NOMO-1 treated with DMSO at 0.1 percent for 48 hours (cell line): ENCODE measurements around the gene CRISPLD2.

Source experiments
- DNase-seq: peaks from one replicate; lab custom pipeline; 2025; ENCODE audit not compliant: unreplicated experiment; lab: John Stamatoyannopoulos, UW

CRISPLD2 gene

DNA sequence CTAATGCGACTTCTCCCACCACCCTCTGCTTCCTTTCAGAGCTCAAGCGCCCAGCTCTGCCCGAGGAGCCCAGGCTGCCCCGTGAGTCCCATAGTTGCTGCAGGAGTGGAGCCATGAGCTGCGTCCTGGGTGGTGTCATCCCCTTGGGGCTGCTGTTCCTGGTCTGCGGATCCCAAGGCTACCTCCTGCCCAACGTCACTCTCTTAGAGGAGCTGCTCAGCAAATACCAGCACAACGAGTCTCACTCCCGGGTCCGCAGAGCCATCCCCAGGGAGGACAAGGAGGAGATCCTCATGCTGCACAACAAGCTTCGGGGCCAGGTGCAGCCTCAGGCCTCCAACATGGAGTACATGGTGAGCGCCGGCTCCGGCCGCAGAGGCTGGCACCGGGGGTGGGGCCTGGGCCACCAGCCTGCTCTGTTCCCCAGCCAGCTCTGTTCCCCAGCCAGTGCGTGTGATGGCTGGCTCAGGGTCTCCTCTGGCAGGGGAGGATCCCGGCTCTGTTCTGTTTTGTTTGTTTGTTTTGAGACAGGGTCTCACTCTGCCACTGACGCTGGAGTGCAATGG lies 18.7 kb downstream of the CRISPLD2 start:
- no peak for DNase-seq

DNA sequence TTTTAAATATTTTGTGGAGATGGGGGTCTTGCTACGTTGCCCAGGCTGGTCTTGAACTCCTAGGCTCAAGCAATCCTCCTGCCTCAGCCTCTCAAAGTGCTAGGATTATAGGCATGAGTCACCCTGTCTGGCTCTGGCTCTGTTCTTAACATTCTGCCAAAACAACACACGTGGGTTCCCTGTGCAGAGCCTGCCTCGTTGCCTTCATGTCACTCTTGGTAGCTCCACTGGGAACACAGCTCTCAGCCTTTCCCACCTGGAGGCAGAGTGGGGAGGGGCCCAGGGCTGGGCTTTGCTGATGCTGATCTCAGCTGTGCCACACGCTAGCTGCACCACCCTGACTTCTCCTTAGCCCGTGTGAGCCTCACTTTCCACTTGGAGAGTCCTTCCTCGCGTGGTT lies 19.3 kb downstream of the CRISPLD2 start:
- DNase-seq, result no peak

DNA sequence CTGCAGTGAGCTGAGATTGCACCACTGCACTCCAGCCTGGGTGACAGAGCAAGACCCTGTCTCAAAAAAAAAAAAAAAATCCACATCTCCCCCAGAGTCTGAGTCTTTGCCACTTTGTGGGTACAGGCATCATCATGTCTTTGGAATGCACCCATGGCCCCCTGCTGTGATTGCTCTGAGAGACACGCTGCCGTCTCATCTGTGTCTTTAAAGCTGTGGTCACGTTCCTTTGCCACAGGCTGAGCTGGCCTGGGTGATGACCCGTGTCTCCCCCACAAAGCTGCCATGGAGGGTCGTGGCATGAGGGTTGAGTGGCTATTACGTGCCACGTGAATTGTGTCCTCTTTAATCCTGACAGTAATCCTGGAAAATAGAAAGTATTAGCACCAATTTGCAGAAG lies 20.2 kb downstream of the CRISPLD2 start:
- DNase-seq, result no peak

DNA sequence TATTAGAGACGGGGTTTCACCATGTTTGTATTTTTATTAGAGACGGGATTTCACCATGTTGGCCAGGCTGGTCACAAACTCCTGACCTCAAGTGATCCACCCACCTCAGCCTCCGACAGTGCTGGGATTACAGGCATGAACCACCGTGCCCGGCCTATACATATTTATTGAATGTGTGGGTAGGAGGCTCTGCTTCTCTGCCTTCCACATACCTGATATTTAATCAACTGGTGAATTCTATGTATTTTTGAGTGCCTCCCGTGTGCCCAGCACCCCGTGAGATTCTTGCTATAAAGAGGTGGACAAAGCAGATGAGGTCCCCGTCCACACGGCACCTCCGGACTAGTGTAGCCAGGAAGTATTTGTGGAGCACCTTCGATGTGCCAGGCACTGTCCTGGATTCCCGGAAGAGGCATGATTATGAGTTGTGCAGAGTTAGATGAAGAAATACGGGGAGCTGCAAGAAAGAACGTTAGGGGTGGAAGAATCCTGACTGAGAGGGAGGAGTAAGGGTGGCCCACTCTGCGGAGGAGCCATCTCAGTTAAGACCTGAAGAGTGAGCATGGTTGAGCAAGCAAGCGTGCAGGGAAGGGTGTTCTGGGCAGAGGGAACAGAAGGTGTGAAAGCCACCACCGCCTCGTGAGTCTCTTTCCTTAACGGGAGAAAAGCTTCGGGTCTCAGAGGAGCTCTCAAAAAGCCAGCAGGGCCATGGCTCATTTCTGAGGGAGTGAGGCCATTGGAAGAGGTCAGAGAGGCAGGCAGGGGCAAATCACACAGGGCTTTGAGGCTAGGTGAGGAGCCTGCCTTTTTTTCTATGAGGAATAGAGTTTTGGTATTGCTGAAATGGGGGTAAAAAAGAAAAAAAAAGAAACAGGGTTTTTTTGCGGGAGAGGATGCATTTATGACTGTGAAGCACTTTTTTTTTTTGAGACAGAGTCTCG lies 21.2 kb downstream of the CRISPLD2 start:
- no peak for DNase-seq

DNA sequence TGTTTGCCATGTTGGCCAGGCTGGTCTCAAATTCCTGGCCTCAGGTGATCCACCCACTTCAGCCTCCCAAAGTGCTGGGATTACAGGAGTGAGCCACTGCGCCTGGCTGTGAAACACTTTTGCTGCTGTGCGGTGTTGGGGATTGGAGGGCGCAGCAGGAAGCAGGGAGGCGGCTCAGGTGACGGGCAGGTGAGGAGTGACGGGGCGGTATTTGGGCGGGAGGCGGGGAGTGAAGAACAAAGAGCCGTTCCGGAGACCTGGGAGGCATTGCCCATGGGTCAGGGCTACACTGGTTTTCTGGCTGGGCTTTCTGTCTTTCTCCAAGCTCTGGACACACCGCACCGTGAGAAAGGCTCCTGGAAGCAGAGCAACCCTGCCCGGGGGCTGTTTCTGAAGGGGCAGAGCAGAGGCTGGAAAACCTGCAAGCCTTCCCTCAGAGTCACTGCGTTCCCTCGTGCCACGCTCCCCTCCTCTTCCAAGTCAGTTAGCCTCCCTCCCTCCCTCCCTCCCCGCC lies 22.1 kb downstream of the CRISPLD2 start:
- no peak for DNase-seq

DNA sequence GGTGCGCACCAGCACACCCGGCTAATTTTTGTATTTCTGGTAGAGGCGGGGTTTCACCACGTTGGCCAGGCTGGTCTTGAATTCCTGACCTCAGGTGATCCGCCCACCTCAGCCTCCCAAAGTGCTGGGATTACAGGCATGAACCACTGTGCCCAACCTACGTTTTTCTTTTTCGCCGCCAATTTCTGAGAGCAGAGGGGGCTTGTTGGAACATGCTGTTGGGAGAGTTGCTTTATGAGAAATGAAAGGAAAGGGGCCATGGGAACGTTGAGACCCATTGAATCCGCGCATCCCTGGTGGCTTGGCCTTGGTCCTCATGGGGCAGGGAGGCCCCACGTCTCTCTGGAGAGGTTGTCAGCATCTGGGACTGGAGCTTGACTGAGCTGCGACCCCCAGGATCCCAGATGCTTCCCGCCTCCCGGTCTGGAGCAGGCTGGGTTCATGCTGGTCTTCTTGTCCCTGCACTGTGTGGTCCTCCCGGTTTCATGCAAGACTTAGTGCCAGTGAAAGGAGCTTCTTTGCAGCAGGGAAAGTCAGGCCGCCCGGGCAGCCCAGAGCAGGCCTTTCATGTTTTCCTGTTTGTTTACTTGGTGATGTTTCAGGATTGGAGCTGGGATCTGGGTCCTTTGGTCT lies 22.8 kb downstream of the CRISPLD2 start:
- DNase-seq, result no peak

DNA sequence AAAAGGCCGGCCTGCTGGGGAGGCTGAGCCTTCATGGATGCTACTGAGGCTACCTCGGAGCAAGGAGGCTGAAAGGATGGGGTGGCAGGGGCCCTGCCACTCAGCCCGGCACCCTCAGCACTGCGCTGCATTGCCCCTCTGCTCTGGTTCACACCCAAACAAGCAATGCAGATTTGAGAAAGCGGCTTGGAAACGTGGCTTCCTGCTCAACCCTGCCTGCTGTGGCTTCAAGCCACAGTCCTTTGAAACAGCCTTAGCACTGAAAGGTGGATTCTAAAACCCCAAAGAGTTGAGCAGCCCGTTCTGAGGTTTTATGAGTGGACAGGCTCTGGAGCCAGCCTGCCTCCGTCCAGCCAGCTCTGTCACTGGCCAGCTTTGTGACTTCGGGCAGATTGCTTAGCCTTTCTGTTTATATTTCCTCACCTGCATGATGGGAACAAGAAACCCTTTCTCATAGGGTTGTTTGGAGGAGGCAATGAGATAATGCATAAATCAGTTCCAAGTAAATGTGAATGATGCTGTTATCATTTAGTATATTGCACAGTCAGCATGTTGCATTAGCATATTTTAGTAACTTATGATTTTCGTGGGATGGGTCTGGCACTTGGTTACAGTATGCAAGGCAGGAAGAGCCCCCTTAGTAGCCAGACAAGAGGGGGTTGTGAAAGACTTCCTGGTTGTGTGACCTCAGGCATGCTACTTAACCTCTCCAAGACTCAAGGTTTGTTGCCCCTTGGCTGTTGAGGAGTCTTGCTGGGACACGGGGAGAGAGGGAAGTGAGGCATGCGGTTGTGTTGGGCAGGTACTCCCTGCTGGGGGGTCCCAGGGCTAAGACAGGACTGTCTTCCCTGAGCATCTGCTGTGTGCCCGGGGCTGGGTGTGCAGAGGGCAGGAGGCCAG lies 23.6 kb downstream of the CRISPLD2 start:
- no peak for DNase-seq

DNA sequence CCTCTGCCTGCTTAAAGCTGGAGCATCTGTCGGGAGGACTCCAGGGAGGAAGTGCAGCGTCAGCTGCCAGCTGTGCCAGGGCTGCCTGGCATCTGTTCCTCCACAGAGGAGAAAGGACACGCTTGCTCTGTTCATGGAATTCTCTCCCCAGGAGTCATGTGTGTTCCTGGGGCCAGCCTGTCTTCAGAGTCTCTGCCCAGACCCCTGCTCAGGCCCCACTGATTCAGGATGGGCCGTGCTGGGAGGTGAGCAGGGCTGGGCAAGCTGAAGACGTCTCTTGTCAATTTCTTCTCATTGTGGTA lies 24.2 kb downstream of the CRISPLD2 start:
- DNase-seq, result no peak

DNA sequence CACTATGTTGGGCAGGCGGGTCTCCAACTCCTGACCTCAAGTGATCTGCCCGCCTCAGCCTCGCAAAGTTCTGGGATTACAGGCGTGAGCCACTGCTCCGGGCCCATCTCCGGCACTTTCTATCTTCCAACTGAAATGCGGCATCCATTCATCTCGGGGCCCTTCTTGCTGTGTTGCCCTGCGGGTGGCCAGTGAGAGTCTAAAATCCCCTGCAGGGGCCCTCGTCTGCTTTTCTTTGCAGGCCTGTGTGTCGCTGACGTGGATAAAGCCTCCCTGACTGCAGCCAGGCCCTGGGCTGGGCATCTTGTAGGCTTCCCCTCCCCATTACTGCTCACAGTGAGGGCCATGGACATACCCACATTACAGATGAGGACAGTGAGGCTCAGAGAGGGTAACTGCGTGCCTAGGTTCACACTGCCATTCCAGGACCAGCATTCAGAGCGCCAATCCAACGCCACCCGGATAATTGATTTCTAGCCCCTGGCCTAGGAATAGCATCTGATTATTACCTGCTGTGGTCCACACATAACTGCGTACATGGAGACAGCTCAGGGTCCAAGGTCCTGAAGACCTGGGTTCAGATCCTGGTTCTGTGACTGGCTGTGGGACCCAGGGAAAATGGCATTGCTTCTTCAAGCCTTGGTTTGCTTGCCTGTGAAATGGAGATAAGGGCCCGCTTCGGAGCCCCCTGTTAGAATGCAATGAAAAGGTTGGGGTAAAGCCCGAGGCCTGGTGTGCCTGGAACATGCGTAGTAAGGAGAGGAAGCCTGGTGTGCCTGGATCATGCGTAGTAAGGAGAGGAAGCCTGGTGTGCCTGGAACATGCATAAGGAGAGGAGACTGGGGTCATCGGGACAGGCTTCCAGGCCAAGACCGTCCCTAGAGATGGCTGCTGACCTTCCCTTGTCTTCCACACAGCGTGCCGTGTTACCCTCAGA lies 25.0 kb downstream of the CRISPLD2 start:
- DNase-seq, result no peak

DNA sequence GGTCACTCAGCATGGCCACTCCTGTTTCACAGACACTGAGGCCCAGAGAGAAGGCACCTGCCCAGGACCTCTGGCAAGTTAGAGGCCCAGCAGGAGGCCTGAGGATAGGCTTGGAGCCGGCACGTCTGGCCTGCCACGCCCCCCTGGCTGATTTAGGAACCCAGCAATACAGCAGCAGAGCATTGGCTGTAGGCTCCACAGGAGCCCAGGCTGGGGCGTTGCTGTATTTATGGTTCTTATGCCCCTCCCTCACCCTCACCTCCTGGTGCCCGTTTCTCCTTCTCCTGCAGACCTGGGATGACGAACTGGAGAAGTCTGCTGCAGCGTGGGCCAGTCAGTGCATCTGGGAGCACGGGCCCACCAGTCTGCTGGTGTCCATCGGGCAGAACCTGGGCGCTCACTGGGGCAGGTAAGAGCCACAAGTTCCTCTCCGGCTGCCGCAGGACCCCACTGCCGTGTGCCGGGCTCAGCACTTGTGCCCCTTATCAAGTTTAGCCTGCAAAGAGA lies 25.8 kb downstream of the CRISPLD2 start:
- DNase-seq, result no peak

DNA sequence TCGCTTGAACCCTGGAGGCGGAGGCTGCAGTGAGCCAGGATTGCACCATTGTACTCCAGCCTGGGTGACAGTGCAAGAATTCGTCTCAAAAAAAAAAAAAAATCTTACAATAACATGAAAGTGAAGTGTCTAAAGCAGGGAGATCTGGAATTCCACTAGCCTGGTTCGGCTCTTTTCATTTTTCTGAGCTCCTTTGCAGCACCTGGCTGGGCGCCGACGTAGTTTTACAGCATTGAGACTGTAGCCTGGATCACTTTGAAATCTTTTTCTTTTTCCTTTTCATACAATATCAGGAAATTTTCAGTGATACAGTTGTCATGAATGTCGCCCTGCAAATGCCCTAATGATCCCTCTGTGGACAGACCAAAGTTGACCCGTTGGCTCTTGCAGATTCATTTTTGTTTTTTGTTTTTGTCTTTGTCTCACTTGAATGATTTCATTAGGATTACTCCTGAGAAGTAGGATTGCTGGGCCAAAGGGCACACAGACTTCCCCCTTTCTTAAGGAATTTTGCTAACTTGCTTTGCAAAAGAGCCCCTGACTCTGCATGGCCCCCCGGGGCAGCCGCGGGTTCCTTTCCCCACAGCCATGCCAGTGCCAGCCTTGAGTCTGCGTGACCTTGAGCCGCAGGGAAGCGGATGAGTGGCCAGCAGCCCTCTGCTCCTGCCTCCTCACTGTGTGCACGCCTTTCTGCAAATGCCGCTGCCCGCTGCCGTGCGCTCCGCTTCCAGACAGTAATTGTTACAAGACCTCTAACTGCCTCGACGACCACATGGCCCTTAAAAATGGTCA lies 28.0 kb downstream of the CRISPLD2 start:
- DNase-seq, result no peak

DNA sequence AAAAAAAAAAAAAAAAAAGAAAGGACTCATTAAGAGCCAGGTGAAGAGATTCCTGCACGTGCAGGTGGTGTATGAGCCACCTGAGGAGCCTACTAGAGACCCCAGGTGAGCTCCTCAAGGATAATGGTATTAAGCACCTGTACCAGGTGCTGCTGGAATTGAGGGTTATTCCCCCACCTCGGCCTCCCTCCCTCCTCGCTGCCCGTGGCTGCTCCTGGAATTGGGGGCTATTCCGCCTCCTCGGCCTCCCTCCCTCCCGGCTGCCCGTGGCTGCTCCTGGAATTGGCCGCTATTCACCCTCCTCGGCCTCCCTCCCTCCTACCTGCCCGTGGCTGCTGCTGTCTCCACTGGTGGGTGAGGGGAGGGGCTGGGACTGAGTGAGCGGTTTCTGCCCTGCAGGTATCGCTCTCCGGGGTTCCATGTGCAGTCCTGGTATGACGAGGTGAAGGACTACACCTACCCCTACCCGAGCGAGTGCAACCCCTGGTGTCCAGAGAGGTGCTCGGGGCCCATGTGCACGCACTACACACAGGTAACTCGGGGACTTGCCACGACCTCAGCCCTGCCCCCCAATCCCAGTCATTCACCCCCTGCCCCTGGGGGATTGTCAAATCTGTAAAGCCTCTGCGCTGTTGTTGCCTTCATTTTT lies 29.3 kb downstream of the CRISPLD2 start:
- no peak for DNase-seq

DNA sequence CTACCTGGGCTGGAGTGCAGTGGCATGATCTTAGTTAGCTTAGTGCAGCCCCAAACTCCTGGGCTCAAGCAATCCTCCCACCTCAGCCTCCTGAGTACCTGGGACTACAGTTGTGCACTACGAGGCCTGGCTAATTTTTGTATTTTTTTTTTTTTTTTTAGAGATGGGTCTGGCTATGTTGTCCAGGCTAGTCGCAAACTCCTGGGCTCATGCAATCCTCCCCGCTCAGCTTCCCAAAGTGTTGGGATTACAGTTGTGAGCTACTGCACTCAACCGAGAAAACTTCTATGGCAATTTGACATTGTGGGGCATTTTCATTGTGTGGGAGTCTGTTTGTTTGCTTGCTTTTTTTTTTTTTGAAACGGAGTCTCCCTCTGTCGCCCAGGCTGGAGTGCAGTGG lies 30.0 kb downstream of the CRISPLD2 start:
- no peak for DNase-seq

DNA sequence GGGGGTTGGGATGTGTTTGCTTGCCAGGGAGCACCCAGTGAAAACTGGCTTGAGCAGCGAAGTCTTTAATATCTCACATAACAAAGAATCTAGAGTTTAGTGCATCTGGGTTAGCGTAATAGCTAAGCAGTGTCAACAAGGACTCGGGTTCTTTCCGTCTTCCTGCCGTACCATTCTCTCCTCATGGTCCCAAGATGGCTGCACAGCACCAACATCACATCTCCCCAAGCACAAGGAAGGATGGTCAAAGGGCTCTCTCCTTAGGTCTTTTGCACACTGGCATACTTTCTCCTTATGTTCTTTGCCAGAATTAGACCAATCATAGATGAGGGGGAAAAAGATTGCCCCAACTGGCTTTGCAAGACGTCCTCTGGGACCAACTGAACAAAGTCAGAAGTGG lies 30.9 kb downstream of the CRISPLD2 start:
- no peak for DNase-seq

DNA sequence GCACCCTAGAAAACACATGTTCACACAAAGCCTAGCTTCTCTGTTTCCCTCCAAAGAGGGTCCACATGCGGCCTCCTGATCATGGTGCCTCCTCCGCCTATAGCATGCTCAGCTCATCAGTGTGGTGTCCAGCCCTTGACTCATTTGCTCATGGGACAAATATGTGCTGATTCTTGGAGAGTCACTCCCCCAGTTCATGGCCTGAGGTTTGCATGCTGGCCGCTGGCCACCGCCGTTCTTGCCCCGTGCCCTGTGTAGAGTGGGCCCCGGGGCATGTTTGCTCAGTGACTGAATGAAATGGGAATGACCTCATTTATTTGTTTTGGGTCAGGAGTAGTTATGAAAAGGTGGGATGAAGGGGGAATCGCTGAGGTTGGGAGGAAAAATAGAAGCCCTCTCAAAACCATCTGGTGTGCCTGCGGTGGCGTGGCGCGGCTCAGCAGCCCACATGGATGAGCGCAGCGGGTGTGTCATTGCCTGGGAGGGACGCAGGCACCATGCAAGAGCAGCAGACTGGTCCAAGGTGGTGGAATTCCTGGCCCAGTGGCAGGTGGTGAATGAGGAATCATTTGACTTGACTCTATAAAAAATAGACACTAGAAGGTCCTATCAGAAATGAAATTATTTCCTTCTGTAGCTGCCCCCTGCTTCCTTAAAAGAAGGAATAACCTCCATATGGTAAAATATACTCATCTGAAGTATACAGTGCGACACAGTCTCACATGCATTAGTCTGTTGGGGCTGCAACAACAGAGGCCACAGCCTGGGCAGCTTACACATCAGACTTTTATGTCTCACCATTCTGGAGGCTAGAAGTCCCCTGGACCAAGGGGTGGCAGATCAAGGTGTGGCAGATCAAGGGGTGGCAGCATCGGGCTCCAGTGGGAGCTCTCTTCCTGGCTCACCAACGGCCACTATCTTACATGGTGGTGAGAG lies 31.7 kb downstream of the CRISPLD2 start:
- no peak for DNase-seq

DNA sequence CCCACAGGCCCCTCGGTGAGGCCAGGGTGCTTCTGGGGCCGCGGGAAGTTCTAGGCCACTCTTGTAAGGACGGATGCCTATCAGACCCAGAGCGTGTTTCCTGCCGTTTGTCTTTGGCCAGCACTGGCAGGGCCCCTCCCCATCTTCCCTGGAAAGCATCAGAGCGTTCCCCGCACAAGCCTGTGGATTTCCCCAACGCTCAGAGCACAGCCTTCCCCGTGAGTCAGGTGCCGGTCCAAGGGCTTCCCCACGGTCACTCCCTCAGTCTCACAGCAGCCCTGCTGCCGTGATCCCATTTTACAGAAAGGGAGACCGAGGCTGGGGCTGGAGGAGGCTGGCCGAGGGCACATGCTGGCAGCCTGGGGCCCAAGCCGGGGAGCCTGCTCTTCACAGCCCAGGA lies 33.7 kb downstream of the CRISPLD2 start:
- DNase-seq, result no peak

DNA sequence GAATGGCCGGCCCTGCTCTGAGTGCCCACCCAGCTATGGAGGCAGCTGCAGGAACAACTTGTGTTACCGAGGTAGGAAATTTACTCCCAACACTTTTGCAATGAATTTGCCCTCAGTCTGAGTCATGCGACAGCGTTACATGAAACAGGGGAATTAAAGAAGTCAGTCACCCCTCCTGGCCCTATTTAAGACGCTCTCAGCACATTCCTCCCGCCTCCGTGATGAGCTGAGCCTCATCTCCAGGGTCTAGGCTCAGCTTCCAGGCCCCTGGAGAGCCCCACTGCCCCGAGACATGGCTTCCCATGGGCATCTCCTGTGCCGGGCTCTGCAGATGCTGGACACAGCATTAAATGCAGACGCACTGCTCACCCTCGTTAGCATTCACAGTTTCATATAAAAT lies 35.0 kb downstream of the CRISPLD2 start:
- DNase-seq, result no peak
